Endodermal cell (in vitro differentiated cells): Measurements from ENCODE around the gene CYP26A1. TPM values are rescaled to one million over a fixed set of nuclear protein-coding genes. Genes with fewer than 3 reads are reported as not detected.
"Not testable (repeated sequence)": the region's sequence is repeated elsewhere in the genome, so short reads cannot be mapped to it uniquely, and the experiment has no call there.

Experiments
- DNase-seq: peaks from one replicate; pipeline ENCODE4 v3.0.0-alpha.2; 2017
- H3K27ac ChIP-seq: 2 replicates; pipeline ENCODE4 v1.5.1; 2013; ENCODE audit warnings: mild to moderate bottlenecking, low read depth, low read length, moderate library complexity
- H3K27me3 ChIP-seq: 2 replicates; pipeline ENCODE4 v1.6.1; 2013; ENCODE audit warnings: mild to moderate bottlenecking, low read length, moderate library complexity; ENCODE audit not compliant: insufficient read depth, control insufficient read depth, poor library complexity, severe bottlenecking
- H3K36me3 ChIP-seq: 2 replicates; pipeline ENCODE4 v1.7.0; 2013; ENCODE audit warnings: mild to moderate bottlenecking, low read length, moderate library complexity; ENCODE audit not compliant: control insufficient read depth, insufficient read depth
- H3K4me1 ChIP-seq: one replicate; pipeline ENCODE4 v1.7.0; 2013; ENCODE audit warnings: low read length; ENCODE audit not compliant: control insufficient read depth, insufficient read depth
- H3K4me3 ChIP-seq: 2 replicates; pipeline ENCODE4 v1.5.1; 2013; ENCODE audit warnings: mild to moderate bottlenecking, low read length, moderate library complexity
- H3K9ac ChIP-seq: 2 replicates; pipeline ENCODE4 v1.6.1; 2013; ENCODE audit warnings: mild to moderate bottlenecking, low read length, moderate library complexity; ENCODE audit not compliant: poor library complexity, severe bottlenecking; ENCODE audit errors: extremely low read depth
- H3K9me3 ChIP-seq: 2 replicates; pipeline ENCODE4 v1.6.1; 2013; ENCODE audit warnings: mild to moderate bottlenecking, low read length, moderate library complexity; ENCODE audit not compliant: control insufficient read depth
- H3K27ac Mint-ChIP-seq: 2 replicates; pipeline ENCODE4 v1.8.0; 2020; ENCODE audit warnings: mixed read lengths
- H3K27me3 Mint-ChIP-seq: 2 replicates; pipeline ENCODE4 v1.8.0; 2021; ENCODE audit warnings: mild to moderate bottlenecking, mixed read lengths; ENCODE audit not compliant: insufficient read depth
- H3K36me3 Mint-ChIP-seq: 2 replicates; pipeline ENCODE4 v1.8.0; 2020; ENCODE audit warnings: low read depth, mixed read lengths
- H3K4me1 Mint-ChIP-seq: 2 replicates; pipeline ENCODE4 v1.8.0; 2020; ENCODE audit warnings: mixed read lengths
- H3K4me3 Mint-ChIP-seq: 2 replicates; pipeline ENCODE4 v1.8.0; 2020; ENCODE audit warnings: mild to moderate bottlenecking, moderate library complexity, mixed read lengths
- H3K9me3 Mint-ChIP-seq: 2 replicates; pipeline ENCODE4 v1.8.0; 2020; ENCODE audit warnings: mild to moderate bottlenecking, mixed read lengths
- WGBS, 2 experiments: methylation state at CpG; one replicate each; pipeline versions ENCODE4 v1.1.5 to v1.1.7; 2013; ENCODE audit warnings: missing lambda C conversion rate in 2 of 2, mixed read lengths in 1 of 2; ENCODE audit not compliant: insufficient coverage in 1 of 2, insufficient read length in 1 of 2; 5-methylcytosine and 5-hydroxymethylcytosine counted together
- total RNA-seq, 2 donors: library from RNA; stranded (reverse); fragmentation: NEBNext Ultra II Directional in 1 of 2; extraction: Animal tissue kit (Norgen Biotek cat#: 25700) in 1 of 2; gene quantifications; 2 replicates in 1 of 2; 3 replicates in 1 of 2; pipeline ENCODE4 v1.2.1, GENCODE V29; 2021
- TF ChIP-seq, protein P1 (sequence below): fragments of 200-600 bp; sonication (generic); conservative IDR thresholded peaks from 2 replicates; pipeline ENCODE4 v1.5.0; 2021; ENCODE audit warnings: antibody characterized with exemption, mild to moderate bottlenecking

CYP26A1 gene
- total RNA-seq, 2 donors from 2014 or later, result 800 to 857 TPM

DNA sequence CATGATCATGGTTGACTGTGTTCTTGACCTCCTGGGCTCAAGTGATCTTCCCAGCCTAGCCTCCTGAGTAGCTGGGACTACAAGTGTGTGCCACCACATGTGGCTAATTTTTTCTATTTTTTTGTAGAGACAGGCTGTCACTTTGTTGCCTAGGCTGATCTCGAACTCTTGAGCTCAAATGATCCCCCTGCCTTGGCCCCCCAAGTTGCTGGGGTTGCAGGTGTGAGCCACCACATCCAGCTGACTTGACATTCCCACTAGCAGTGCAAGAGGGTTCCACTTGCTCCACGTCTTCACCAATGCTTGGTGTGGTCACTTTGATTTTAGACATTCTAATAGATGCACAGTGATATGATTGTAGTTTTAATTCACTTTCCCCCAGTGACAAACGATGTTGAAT lies 25.1 kb downstream of the CYP26A1 start:
- Mint-ChIP-seq H3K27me3 (no peaks in the 10 kb centered on the region), H3K4me3 (no peak overlapping the region), H3K9me3 (peaks cover 22% of the 10 kb centered on the region), H3K4me1 (peaks cover 19% of the 10 kb centered on the region), H3K27ac (no peak overlapping the region), H3K36me3 (peaks cover 1% of the 10 kb centered on the region)
- WGBS, 2 experiments, result 93 to 100% methylated on average over 2 to 3 of the region's 3 CpGs
- H3K4me1 ChIP-seq, result peaks cover 5% of the 10 kb centered on the region
- no peak overlapping the region for H3K9ac ChIP-seq
- H3K4me3 ChIP-seq, result no peak overlapping the region
- TF ChIP-seq, protein P1, sequence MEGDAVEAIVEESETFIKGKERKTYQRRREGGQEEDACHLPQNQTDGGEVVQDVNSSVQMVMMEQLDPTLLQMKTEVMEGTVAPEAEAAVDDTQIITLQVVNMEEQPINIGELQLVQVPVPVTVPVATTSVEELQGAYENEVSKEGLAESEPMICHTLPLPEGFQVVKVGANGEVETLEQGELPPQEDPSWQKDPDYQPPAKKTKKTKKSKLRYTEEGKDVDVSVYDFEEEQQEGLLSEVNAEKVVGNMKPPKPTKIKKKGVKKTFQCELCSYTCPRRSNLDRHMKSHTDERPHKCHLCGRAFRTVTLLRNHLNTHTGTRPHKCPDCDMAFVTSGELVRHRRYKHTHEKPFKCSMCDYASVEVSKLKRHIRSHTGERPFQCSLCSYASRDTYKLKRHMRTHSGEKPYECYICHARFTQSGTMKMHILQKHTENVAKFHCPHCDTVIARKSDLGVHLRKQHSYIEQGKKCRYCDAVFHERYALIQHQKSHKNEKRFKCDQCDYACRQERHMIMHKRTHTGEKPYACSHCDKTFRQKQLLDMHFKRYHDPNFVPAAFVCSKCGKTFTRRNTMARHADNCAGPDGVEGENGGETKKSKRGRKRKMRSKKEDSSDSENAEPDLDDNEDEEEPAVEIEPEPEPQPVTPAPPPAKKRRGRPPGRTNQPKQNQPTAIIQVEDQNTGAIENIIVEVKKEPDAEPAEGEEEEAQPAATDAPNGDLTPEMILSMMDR, result no peak
- no peak overlapping the region for H3K27ac ChIP-seq
- H3K36me3 ChIP-seq, result no peaks in the 10 kb centered on the region
- H3K27me3 ChIP-seq, result no peaks in the 10 kb centered on the region
- peaks cover 36% of the 10 kb centered on the region for H3K9me3 ChIP-seq
- DNase-seq, result no peak

DNA sequence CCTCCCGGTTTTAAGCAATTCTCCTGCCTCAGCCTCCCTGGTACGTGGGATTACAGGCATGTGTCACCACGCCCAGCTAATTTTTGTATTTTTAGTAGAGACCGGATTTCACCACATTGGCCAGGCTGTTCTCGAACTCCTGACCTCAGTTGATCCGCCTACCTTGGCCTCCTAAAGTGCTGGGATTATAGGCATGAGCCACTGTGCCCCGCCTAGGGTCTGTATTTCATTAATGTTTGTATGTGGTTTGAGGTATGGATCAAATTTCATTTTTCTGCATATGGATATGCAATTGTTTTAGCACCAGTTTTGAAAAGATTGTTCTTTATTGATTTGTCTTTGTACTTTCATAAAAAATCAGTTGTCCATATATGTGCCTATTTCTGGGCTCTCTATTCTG lies 26.0 kb downstream of the CYP26A1 start:
- H3K4me1 Mint-ChIP-seq, result peaks cover 19% of the 10 kb centered on the region
- no peak for DNase-seq
- Histone ChIP-seq H3K27me3 (no peaks in the 10 kb centered on the region), H3K36me3 (no peaks in the 10 kb centered on the region), H3K4me3 (no peak overlapping the region), H3K27ac (no peak overlapping the region), H3K9me3 (peaks cover 43% of the 10 kb centered on the region), H3K9ac (no peak overlapping the region), H3K4me1 (peaks cover 5% of the 10 kb centered on the region)
- peaks cover 2% of the 10 kb centered on the region for H3K36me3 Mint-ChIP-seq
- no peak overlapping the region for H3K27ac Mint-ChIP-seq
- TF ChIP-seq, protein P1, result no peak
- 93 to 94% methylated on average over 6 to 7 of the region's 7 CpGs for WGBS, 2 experiments
- no peak overlapping the region for H3K4me3 Mint-ChIP-seq
- no peaks in the 10 kb centered on the region for H3K27me3 Mint-ChIP-seq
- H3K9me3 Mint-ChIP-seq, result peaks cover 26% of the 10 kb centered on the region

DNA sequence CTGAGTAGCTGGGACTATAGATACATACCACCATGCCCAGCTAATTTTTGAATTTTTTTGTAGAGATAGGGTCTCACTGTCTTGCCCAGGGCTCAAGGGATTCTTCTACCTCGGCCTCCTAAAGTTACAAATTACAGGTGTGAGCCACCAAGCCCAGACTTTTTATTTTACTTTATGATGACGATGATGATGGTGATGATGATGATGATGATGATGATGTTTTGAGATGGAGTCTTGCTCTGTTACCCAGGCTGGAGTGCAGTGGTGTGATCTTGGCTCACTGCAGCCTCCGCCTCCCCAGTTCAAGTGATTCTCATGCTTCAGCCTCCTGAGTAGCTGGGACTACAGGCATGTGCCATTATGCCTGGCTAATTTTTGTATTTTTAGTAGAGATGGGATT lies 27.5 kb downstream of the CYP26A1 start:
- 90 to 94% methylated on average over 2 to 3 of the region's 3 CpGs for WGBS, 2 experiments
- H3K36me3 Mint-ChIP-seq, result not testable (repeated sequence)

DNA sequence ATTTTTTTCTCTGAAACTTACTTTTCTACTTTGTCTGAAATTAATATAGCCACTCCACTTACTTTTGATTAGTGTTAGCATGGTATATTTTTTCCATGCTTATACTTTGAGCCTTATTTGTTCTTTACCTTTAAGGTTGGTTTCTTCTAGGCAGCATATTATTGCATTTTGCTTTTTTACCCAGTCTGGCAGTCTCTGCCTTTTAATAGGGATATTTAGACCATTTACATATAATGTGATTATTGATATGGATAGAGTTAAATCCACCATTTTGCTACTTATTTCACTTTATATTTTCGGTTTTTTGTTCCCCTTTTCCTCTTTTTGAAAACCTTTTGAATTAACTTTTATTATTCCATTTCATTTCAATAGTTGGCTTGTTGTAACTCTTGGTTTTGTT lies 30.3 kb downstream of the CYP26A1 start:
- Histone ChIP-seq H3K9me3 (peaks cover 49% of the 10 kb centered on the region), H3K9ac (no peak overlapping the region), H3K27ac (no peak overlapping the region), H3K4me3 (no peak overlapping the region), H3K27me3 (no peaks in the 10 kb centered on the region), H3K36me3 (no peaks in the 10 kb centered on the region), H3K4me1 (no peaks in the 10 kb centered on the region)
- H3K27me3 Mint-ChIP-seq, result no peaks in the 10 kb centered on the region
- H3K9me3 Mint-ChIP-seq, result peaks cover 28% of the 10 kb centered on the region
- no peak overlapping the region for H3K27ac Mint-ChIP-seq
- peaks cover 10% of the 10 kb centered on the region for H3K4me1 Mint-ChIP-seq
- TF ChIP-seq, protein P1, result no peak
- peaks cover 2% of the 10 kb centered on the region for H3K36me3 Mint-ChIP-seq
- no peak overlapping the region for H3K4me3 Mint-ChIP-seq
- no CpG with 5 or more reads among the region's 1 CpG for WGBS, 2 experiments
- DNase-seq, result no peak

More for the DNA sequence above, 27.5 kb downstream of the CYP26A1 start:
- not testable (repeated sequence) for H3K27ac Mint-ChIP-seq, H3K4me3 Mint-ChIP-seq, H3K4me3 ChIP-seq, H3K27me3 Mint-ChIP-seq, H3K4me1 ChIP-seq, DNase-seq, H3K27ac ChIP-seq, H3K36me3 ChIP-seq, H3K9ac ChIP-seq, H3K27me3 ChIP-seq
- Mint-ChIP-seq H3K4me1 (peaks cover 12% of the 10 kb centered on the region), H3K9me3 (peaks cover 26% of the 10 kb centered on the region)
- H3K9me3 ChIP-seq, result peaks cover 49% of the 10 kb centered on the region
